Bronchial epithelial cell (primary cell): ENCODE measurements around the gene FBXO31. TPM values are rescaled to one million over a fixed set of nuclear protein-coding genes. Genes with fewer than 3 reads are reported as not detected.
A peak's percentile ranks its signal among the peaks of the same experiment; 100 is the strongest.

Source experiments
- DNase-seq: peaks from one replicate; pipeline ENCODE4 v3.0.0-alpha.2; 2010; ENCODE audit warnings: low read depth
- FAIRE-seq: peaks from 2 replicates; lab custom pipeline; 2011; peaks lifted over from hg19 to GRCh38; lab: Jason Lieb, UNC
- H3K27me3 ChIP-seq: 2 replicates; pipeline ENCODE4 v1.5.1; 2011; ENCODE audit warnings: low read length; ENCODE audit not compliant: control insufficient read depth, insufficient read depth
- H3K36me3 ChIP-seq: 2 replicates; pipeline ENCODE4 v1.5.1; 2011; ENCODE audit warnings: low read length; ENCODE audit not compliant: control insufficient read depth, insufficient read depth
- H3K4me3 ChIP-seq: 2 replicates; pipeline ENCODE4 v1.5.1; 2011; ENCODE audit warnings: mild to moderate bottlenecking, low read depth, low read length, control low read depth
- total RNA-seq: library from RNA; depleted of rRNA; stranded (reverse); fragments of >200 nt; gene quantifications from 2 replicates; pipeline ENCODE4 v1.2.1, GENCODE V29; 2014
- TF ChIP-seq, protein P1 (sequence below): IDR thresholded peaks from 2 replicates; pipeline ENCODE4 v1.5.1; 2011; ENCODE audit warnings: mild to moderate bottlenecking, moderate library complexity, low read length, control low read depth, inconsistent platforms; ENCODE audit not compliant: insufficient read depth, severe bottlenecking

FBXO31 gene
- total RNA-seq, 1 donor from 2014 or later, result 24.7 TPM

DNA sequence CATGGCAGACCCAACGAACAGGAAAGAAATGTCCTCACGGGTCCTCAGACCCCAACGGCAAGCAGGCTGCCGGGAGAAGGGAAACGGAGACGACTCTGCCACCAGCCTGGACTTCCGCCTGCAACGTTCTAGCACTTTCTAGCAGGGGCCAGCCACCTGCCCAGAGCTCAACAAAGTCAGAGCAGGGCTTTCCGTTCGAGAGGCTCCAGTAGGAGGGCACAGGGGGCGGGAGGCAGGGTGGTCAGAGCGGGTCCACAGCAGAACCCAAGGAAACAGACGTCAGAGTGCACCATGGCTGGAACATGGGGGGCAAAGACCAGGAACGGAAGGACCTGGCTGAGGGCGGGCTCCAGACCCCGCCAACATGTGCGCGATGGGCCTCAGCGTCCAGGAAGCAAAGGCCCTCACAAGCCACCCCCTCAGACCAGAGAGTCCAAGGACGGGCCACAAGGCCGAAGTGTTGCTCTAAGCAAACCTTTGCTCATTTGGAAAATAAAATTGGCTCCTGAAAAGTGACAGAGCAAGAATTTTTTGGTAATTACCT is 37.0 kb downstream of the FBXO31 start:
- DNase-seq (no peak), FAIRE-seq (no peak)
- H3K27me3 ChIP-seq, result no peaks in the 10 kb centered on the region
- H3K4me3 ChIP-seq, result no peak overlapping the region
- TF ChIP-seq, protein P1, sequence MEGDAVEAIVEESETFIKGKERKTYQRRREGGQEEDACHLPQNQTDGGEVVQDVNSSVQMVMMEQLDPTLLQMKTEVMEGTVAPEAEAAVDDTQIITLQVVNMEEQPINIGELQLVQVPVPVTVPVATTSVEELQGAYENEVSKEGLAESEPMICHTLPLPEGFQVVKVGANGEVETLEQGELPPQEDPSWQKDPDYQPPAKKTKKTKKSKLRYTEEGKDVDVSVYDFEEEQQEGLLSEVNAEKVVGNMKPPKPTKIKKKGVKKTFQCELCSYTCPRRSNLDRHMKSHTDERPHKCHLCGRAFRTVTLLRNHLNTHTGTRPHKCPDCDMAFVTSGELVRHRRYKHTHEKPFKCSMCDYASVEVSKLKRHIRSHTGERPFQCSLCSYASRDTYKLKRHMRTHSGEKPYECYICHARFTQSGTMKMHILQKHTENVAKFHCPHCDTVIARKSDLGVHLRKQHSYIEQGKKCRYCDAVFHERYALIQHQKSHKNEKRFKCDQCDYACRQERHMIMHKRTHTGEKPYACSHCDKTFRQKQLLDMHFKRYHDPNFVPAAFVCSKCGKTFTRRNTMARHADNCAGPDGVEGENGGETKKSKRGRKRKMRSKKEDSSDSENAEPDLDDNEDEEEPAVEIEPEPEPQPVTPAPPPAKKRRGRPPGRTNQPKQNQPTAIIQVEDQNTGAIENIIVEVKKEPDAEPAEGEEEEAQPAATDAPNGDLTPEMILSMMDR, result no peak
- H3K36me3 ChIP-seq, result peaks cover 36% of the 10 kb centered on the region

DNA sequence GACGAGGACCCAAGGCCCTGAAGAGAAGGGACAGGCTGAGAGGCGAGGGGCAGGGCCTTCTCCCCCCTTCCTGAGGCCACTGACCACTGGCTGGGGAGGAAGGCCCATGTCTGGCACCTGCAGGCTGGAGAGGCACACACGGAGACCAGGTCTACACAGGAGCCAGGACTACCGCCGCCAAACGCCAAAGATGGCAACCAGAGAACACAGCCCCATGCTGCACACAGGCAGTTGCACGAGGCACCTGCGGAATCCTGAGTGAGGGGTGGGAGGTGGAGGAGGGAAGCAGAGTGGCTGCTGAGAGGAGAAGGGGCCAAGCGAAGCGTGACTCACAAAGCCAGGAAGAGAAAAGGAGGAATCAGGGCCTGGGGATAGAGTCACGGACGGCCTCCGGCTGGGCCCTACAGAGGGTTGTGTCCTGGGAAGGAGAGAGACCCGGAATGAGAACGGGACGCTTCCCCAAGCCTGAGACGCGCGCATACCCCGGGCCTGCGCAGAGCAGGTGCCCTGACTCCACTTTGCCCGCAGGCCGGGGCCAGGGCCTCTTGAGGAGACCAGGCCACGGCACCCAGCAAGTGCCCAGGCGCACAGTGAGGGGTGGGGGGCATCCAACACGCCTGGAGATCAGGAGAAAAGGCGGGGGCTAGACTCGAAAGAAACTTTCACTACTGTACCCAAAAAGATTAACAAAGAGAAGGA is 37.7 kb downstream of the FBXO31 start:
- FAIRE-seq, result no peak
- TF ChIP-seq, protein P1, result no peak

DNA sequence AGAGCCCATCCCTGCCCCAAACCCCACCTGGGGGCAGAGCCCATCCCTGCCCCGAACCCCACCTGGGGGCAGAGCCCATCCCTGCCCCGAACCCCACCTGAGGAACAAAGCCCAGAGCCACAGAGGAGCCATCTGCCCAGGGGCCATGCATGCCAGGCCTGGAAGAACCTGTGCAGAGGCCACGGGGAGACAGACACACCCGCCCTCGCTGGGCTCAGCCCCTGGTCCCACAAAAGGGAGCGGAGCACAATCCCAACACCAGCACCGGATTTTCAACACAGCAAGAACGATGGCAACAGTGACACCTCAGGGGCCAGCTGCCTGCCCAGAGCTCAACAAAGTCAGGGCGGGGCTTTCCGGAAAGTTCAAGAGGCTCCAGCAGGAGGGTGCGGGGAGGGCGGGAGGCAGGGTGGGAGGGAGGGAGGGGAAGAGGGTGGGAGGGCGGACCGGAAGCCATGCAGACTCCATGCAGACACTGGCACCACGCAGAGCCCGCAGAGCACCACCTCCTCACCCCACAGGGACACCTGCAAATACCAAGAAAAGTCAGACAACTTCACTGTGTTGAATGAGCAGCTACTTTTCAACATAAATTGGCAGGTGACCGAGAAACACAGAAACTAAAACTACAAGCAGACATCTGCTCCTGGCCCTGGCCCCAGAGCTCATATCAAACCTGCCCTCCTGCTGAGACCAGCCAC is 38.5 kb downstream of the FBXO31 start:
- FAIRE-seq (no peak), DNase-seq (peak; percentile 4)
- Histone ChIP-seq H3K27me3 (no peaks in the 10 kb centered on the region), H3K4me3 (no peak overlapping the region), H3K36me3 (peaks cover 36% of the 10 kb centered on the region)
- TF ChIP-seq, protein P1, result no peak

More for the DNA sequence above, 37.7 kb downstream of the FBXO31 start:
- DNase-seq, result no peak
- no peak overlapping the region for H3K4me3 ChIP-seq
- no peaks in the 10 kb centered on the region for H3K27me3 ChIP-seq
- peaks cover 36% of the 10 kb centered on the region for H3K36me3 ChIP-seq

DNA sequence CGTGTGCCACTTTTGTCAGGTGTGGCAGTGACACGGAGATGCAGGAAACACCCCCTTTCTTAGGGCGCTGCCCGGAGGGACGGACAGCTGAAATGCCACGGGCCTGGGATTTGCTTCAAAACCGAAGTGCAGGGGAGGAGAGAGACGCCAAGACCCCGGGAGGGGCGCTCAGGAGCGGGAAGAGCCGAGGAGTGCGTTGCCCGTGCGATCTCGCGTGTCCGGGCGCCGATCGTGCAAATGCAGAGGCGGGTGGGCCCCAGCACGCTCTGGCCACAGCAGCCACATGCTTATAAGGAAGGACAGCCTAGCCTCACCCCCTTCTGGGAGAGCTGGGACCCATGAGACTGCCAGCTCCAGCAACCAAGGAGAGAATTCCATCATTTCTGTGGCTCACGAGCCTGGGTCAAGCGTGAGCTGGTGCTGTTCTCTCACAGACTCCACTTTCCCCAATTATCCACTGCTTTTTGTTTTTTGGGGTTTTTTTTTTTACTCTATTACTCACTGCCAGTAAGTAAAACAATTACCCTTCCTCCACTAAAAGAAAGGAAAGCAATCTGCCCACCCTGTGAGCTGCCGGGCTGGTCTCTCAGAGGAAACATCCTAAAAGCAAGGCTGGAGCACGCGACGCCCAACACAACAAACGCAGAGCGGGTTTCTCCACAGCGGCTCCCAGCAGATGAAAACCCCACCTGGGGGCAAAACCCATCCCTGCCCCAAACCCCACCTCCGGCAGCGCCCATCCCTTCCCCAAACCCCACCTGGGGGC is 39.2 kb downstream of the FBXO31 start:
- TF ChIP-seq, protein P1, result no peak
- no peaks in the 10 kb centered on the region for H3K27me3 ChIP-seq
- peaks cover 38% of the 10 kb centered on the region for H3K36me3 ChIP-seq
- DNase-seq, result no peak
- H3K4me3 ChIP-seq, result no peak overlapping the region
- no peak for FAIRE-seq

DNA sequence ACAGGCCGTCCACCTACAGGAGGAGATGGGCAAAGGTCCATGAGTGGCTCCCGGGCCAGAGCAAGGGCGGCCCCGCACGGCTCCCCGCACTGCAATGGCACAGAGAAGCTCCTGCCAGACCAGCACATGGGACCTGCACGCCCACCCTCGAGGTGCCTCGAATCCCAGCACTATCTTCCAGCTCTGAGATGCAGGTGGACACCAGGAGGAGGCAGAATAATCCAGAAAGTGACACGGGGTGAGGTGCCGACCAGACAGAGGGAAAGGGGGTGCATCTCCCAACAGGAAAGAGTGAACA is 39.9 kb downstream of the FBXO31 start:
- TF ChIP-seq, protein P1, result no peak
- peaks cover 41% of the 10 kb centered on the region for H3K36me3 ChIP-seq
- FAIRE-seq (no peak), DNase-seq (no peak)
- H3K4me3 ChIP-seq, result no peak overlapping the region
- no peaks in the 10 kb centered on the region for H3K27me3 ChIP-seq
